Kidney epithelial cell (primary cell): ENCODE measurements around the gene FAM118B. TPM values are rescaled to one million over a fixed set of nuclear protein-coding genes. Genes with fewer than 3 reads are reported as not detected.

ENCODE experiments used
- DNase-seq: peaks from one replicate; pipeline ENCODE4 v3.0.0-alpha.2; 2010; ENCODE audit warnings: low read depth
- H3K27me3 ChIP-seq: 2 replicates; pipeline ENCODE4 v1.6.0; 2011; ENCODE audit warnings: low read length; ENCODE audit not compliant: control insufficient read depth, insufficient read depth
- H3K36me3 ChIP-seq: 2 replicates; pipeline ENCODE4 v1.5.1; 2011; ENCODE audit warnings: low read length; ENCODE audit not compliant: control insufficient read depth, insufficient read depth
- H3K4me3 ChIP-seq: 2 replicates; pipeline ENCODE4 v1.5.1; 2011; ENCODE audit warnings: low read depth, mild to moderate bottlenecking, control low read depth, low read length
- CTCF ChIP-seq: IDR thresholded peaks from 2 replicates; pipeline ENCODE4 v1.5.1; 2011; ENCODE audit warnings: mild to moderate bottlenecking, moderate library complexity, low read length, control low read depth, inconsistent platforms; ENCODE audit not compliant: insufficient read depth, poor library complexity, severe bottlenecking
- total RNA-seq: library from RNA; depleted of rRNA; stranded (reverse); fragments of >200 nt; gene quantifications from 2 replicates; pipeline ENCODE4 v1.2.3, GENCODE V29; 2015

FAM118B gene
- total RNA-seq, 1 donor from 2014 or later: 36.0 TPM

- no peak for DNase-seq
- no peaks in the 10 kb centered on the region for H3K27me3 ChIP-seq
- no peak overlapping the region for H3K4me3 ChIP-seq
- TF ChIP-seq CTCF: no peak
- H3K36me3 ChIP-seq: no peaks in the 10 kb centered on the region
Measured at GRCh38 chr11:126216526-126217305, 5.1 kb downstream of the FAM118B start.

GRCh38 chr11:126217491-126217890 lies 5.9 kb downstream of the FAM118B start:
- no peak for TF ChIP-seq CTCF
- DNase-seq: no peak
- Histone ChIP-seq H3K4me3 (no peak overlapping the region), H3K27me3 (no peaks in the 10 kb centered on the region), H3K36me3 (no peaks in the 10 kb centered on the region)

- Histone ChIP-seq H3K27me3 (no peaks in the 10 kb centered on the region), H3K36me3 (no peaks in the 10 kb centered on the region), H3K4me3 (no peak overlapping the region)
- no peak for DNase-seq
- TF ChIP-seq CTCF: no peak
Measured at GRCh38 chr11:126219547-126219946, 8.0 kb downstream of the FAM118B start.

GRCh38 chr11:126224647-126225294 lies 13.2 kb downstream of the FAM118B start:
- DNase-seq: no peak
- no peak for TF ChIP-seq CTCF
- Histone ChIP-seq H3K27me3 (no peaks in the 10 kb centered on the region), H3K4me3 (no peak overlapping the region), H3K36me3 (no peaks in the 10 kb centered on the region)

GRCh38 chr11:126225295-126225665 lies 13.7 kb downstream of the FAM118B start:
- DNase-seq: no peak
- H3K27me3 ChIP-seq: no peaks in the 10 kb centered on the region
- no peaks in the 10 kb centered on the region for H3K36me3 ChIP-seq
- H3K4me3 ChIP-seq: no peak overlapping the region
- no peak for TF ChIP-seq CTCF
